RWPE1 (cell line): Measurements from ENCODE around the gene ALDH1A3.
A peak's percentile ranks its signal among the peaks of the same experiment; 100 is the strongest.

ENCODE experiments used
- CTCF ChIA-PET: fragments of 350-600 bp; sonication (Branson Sonifier 250); formaldehyde crosslinking; extraction: SDS; loops from one replicate; lab custom pipeline; 2021; lab: Yijun Ruan, JAX
- POLR2A ChIA-PET: fragments of 400-600 bp; formaldehyde crosslinking; extraction: SDS; loops from one replicate; lab custom pipeline; 2020; ENCODE audit warnings: antibody characterized with exemption; ENCODE audit not compliant: low non-redundant PET; lab: Yijun Ruan, JAX
- DNase-seq: peaks from one replicate; pipeline ENCODE4 v3.0.0; 2012; ENCODE audit warnings: low spot score
- H3K27ac ChIP-seq: fragments of 450-650 bp; 2 replicates; pipeline ENCODE4 v1.5.1; 2017
- TF ChIP-seq, protein P1 (sequence below): fragments of 450-650 bp; conservative IDR thresholded peaks from 2 replicates; pipeline ENCODE4 v1.5.1; 2017; ENCODE audit warnings: low read depth, mild to moderate bottlenecking

ALDH1A3 gene

DNA sequence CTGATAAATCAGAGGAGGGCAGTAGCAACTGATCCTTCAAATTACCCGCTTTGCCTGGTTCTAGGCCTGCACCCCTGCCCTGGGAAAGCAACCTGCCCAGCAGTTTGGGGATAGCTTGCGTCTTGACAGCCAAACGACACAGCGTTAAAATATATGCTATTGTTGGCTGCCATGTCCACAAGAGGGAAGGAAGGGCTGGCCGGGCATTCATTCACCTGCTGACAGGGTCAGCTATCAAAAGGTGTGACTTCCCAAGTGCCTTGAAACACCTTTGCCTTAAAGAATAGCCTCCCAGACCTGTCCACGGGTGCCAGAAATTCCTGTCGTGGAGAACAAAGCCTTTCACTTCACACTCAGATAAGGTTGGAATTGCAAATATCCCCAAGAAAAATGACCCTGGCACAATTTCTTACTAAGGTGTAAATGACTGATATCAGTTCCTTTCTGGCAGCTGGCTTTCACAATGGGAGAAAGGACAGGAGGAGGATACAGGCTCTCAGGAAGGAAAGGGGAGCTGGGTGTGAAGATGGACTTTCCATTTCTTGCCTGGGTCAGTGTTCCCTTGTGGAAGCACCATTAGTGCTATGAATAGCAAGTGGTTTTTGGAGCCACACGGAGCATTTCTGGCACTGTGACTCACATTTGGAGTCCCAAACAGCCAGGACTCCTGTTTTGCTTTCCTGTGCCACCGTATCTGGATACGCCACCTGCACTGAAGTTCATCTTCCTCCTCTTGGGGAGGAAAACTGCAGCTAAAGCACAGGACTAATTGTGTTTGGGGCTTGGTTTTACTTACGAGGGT lies 19.2 kb downstream of the ALDH1A3 start:
- ChIA-PET POLR2A (no interaction called here), CTCF (interaction anchor here (1.0 to 1.2 kb wide), 2 partner anchors 19 to 20 kb away, joined by 3 to 6 read pairs; partner anchors contain the start of gene LRRK1)
- TF ChIP-seq, protein P1, sequence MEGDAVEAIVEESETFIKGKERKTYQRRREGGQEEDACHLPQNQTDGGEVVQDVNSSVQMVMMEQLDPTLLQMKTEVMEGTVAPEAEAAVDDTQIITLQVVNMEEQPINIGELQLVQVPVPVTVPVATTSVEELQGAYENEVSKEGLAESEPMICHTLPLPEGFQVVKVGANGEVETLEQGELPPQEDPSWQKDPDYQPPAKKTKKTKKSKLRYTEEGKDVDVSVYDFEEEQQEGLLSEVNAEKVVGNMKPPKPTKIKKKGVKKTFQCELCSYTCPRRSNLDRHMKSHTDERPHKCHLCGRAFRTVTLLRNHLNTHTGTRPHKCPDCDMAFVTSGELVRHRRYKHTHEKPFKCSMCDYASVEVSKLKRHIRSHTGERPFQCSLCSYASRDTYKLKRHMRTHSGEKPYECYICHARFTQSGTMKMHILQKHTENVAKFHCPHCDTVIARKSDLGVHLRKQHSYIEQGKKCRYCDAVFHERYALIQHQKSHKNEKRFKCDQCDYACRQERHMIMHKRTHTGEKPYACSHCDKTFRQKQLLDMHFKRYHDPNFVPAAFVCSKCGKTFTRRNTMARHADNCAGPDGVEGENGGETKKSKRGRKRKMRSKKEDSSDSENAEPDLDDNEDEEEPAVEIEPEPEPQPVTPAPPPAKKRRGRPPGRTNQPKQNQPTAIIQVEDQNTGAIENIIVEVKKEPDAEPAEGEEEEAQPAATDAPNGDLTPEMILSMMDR = no peak
- no peak for DNase-seq
- peak overlapping the region; percentile 15 for H3K27ac ChIP-seq

- no peak overlapping the region; the same call in 1 of the 2 replicates for H3K27ac ChIP-seq
- ChIA-PET POLR2A (no interaction called here), CTCF (interaction anchor here (1.2 kb wide), 1 partner anchor 18 kb away, joined by 6 read pairs; no protein-coding TSS in a partner anchor)
- TF ChIP-seq, protein P1 = no peak
- no peak for DNase-seq
These were observed 20.0 kb downstream of the ALDH1A3 start for GRCh38 chr15:100899601-100900000.

GRCh38 chr15:100900136-100900794 lies 20.6 kb downstream of the ALDH1A3 start:
- H3K27ac ChIP-seq = peak overlapping the region; percentile 96
- ChIA-PET POLR2A (no interaction called here), CTCF (interaction anchor here (1.2 kb wide), 1 partner anchor 18 kb away, joined by 6 read pairs; no protein-coding TSS in a partner anchor)
- DNase-seq = no peak
- TF ChIP-seq, protein P1 = no peak

DNA sequence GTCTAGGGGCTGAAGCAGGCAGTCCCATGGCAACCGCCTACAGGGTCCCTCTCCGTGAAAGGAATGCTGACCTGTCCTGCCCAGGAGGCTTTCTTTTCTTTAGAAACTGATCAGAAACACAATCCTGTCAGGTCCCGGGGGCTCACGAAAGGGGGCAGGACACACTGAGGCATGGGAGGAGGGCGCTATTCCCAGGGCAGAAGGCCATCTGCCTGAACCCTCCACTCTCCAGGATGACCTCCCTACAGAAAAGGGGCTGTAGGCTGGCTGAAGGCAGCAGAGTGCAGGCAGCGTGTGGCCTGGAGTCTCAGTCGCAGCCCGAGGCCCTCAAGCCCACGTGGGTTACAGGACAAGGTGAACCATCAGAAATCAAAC lies 21.2 kb downstream of the ALDH1A3 start:
- CTCF ChIA-PET = interaction anchor here (0.6 kb wide), 1 partner anchor 117 kb away, joined by 5 read pairs; no protein-coding TSS in a partner anchor
- POLR2A ChIA-PET = no interaction called here
- DNase-seq = no peak
- peak overlapping the region; percentile 96 for H3K27ac ChIP-seq
- TF ChIP-seq, protein P1 = no peak

GRCh38 chr15:100901296-100901695 lies 21.7 kb downstream of the ALDH1A3 start:
- peak overlapping the region; percentile 96 for H3K27ac ChIP-seq
- ChIA-PET POLR2A (no interaction called here), CTCF (interaction anchor here (0.6 to 3.4 kb wide), 3 partner anchors 87 to 118 kb away, joined by 4 to 11 read pairs (median 5); no protein-coding TSS in a partner anchor)
- TF ChIP-seq, protein P1 = no peak
- no peak for DNase-seq
